Diencephalon (tissue), 1 donor: ENCODE data around the gene SPINK13. TPM values are rescaled to one million over a fixed set of nuclear protein-coding genes. Genes with fewer than 3 reads are reported as not detected.

Experiments used
- small RNA-seq: library from RNA; depleted of rRNA; stranded (forward); fragments of <200 nt; gene quantifications from one replicate; pipeline ENCODE3, GENCODE V24; 2014
- total RNA-seq: library from RNA; depleted of rRNA; stranded (reverse); fragments of >200 nt; gene quantifications from one replicate; pipeline ENCODE4 v1.2.3, GENCODE V29; 2014

The SPINK13 gene
- total RNA-seq: not detected

GRCh38 chr5:148268566-148268965 is at the start of gene SPINK13:
SPINK13 (plus strand) TSS chr5:148268794; CDS start chr5:148270073, 1,279 bp downstream.

GRCh38 chr5:148238418-148238794 is 30.2 kb upstream of the SPINK13 start, which contains the start of gene MARCOL:
MARCOL (plus strand) TSS chr5:148238525; CDS start chr5:148238598, 73 bp downstream.

GRCh38 chr5:148312153-148312552 is 43.6 kb downstream of the SPINK13 start, which contains the start of gene SPINK7:
SPINK7 (plus strand) TSS chr5:148312423; CDS start chr5:148312484, 61 bp downstream.

GRCh38 chr5:148335259-148335658 is 66.7 kb downstream of the SPINK13 start, which contains the start of gene SPINK9:
SPINK9 (plus strand) TSS chr5:148335559; CDS start chr5:148335614, 55 bp downstream.

Small RNAs within 50 kb of the gene (small RNA-seq; reads per million reads assigned to genes)
- gene HMGN1P16: not detected

Other genes with a start within 250 kb of the SPINK13 start
- gene SPINK5, start 204.8 kb upstream of the SPINK13 start, total RNA-seq: not detected
- gene SPINK14, start 100.2 kb upstream of the SPINK13 start, total RNA-seq: not detected
- not detected for gene SPINK6, start 65.8 kb upstream of the SPINK13 start, total RNA-seq
- gene MARCOL, start 30.3 kb upstream of the SPINK13 start, total RNA-seq: not detected
- not detected for gene SPINK7, start 43.6 kb downstream of the SPINK13 start, total RNA-seq
- not detected for gene SPINK9, start 66.8 kb downstream of the SPINK13 start, total RNA-seq
- 68.3 TPM for gene FBXO38, start 115.2 kb downstream of the SPINK13 start, total RNA-seq